Esophagus squamous epithelium (tissue), 5 donors: Measurements from ENCODE around the gene DNAJA4. TPM values are rescaled to one million over a fixed set of nuclear protein-coding genes. Genes with fewer than 3 reads are reported as not detected.
A peak's percentile ranks its signal among the peaks of the same experiment; 100 is the strongest.

Experiments used
- DNase-seq: peaks from one replicate; lab custom pipeline; 2025; lab: John Stamatoyannopoulos, UW
- H3K27ac ChIP-seq, 4 donors: fragments of 200-600 bp; sonication (generic); one replicate each; pipeline ENCODE4 v1.5.1; 2016 to 2019; ENCODE audit warnings: mild to moderate bottlenecking in 1 of 4
- H3K27me3 ChIP-seq, 4 donors: fragments of 200-600 bp; sonication (generic); 1 replicate in 3 of 4; 2 replicates in 1 of 4; pipeline versions ENCODE4 v1.5.1 to v1.6.0; 2017 to 2021; ENCODE audit warnings: antibody characterized with exemption in 1 of 4
- H3K36me3 ChIP-seq, 3 donors: fragments of 200-600 bp; sonication (generic); one replicate each; pipeline ENCODE4 v1.5.1; 2016 to 2019
- H3K4me1 ChIP-seq, 3 donors: fragments of 200-600 bp; sonication (generic); one replicate each; pipeline ENCODE4 v1.5.1; 2017 to 2019
- H3K4me3 ChIP-seq, 4 donors: fragments of 200-600 bp; sonication (generic); 1 replicate in 3 of 4; 2 replicates in 1 of 4; pipeline ENCODE4 v1.5.1; 2016 to 2019; ENCODE audit warnings: mild to moderate bottlenecking in 2 of 4, moderate library complexity in 1 of 4
- H3K9me3 ChIP-seq, 3 donors: fragments of 200-600 bp; sonication (generic); one replicate each; pipeline ENCODE4 v1.5.1; 2016 to 2019
- CTCF ChIP-seq, 6 experiments: fragments of 450-650 bp in 4 of 6; fragments of 200-600 bp in 2 of 6; sonication (generic) in 2 of 6; IDR thresholded peaks; one replicate each; pipeline ENCODE4 v1.5.1; 2016 to 2019; ENCODE audit warnings: antibody characterized with exemption in 6 of 6, mild to moderate bottlenecking in 4 of 6, moderate library complexity in 4 of 6
- POLR2A ChIP-seq, 4 donors: fragments of 450-650 bp; IDR thresholded peaks; one replicate each; pipeline ENCODE4 v1.6.1; 2017; ENCODE audit warnings: antibody characterized with exemption in 4 of 4, mild to moderate bottlenecking in 4 of 4, moderate library complexity in 3 of 4
- WGBS, 2 donors: methylation state at CpG; one replicate each; pipeline ENCODE4 v1.1.5; 2018; 5-methylcytosine and 5-hydroxymethylcytosine counted together
- intact Hi-C: fragments of 100-400 bp; cut with DNase I; formaldehyde crosslinking; loops from one replicate; pipeline ENCODE4 v1.15.0; 2022
- total RNA-seq, 4 donors: library from RNA; depleted of rRNA; stranded (reverse); fragments of >200 nt; gene quantifications; one replicate each; pipeline ENCODE4 v1.1.0, GENCODE V29; 2016
- donor health status: DM: yes; HTN: yes; CAD: no.

The DNAJA4 gene
- total RNA-seq, 4 donors from 2014 or later: 7.9 to 24.0 (median 15.7) TPM

GRCh38 chr15:78315686-78316282, 51.4 kb downstream of the DNAJA4 start:
- no peaks in the 10 kb centered on the region for H3K4me1 ChIP-seq
- H3K4me3 ChIP-seq: no peak overlapping the region
- WGBS, 2 donors: 67 to 78% methylated on average over 7 of the region's 7 CpGs
- no peak overlapping the region for H3K27ac ChIP-seq
- no peaks in the 10 kb centered on the region for H3K9me3 ChIP-seq
- H3K27me3 ChIP-seq: peaks cover 0 to 10% (median 0%) of the 10 kb centered on the region in 4 donors
- TF ChIP-seq POLR2A (IDR thresholded peaks at IDR 0.05) (no peak), CTCF (IDR thresholded peaks at IDR 0.05) (peak in 1 of 6 experiments; percentile 11)
- H3K36me3 ChIP-seq: no peaks in the 10 kb centered on the region
- intact Hi-C loops: no loop called here
- DNase-seq: no peak

- no peak for TF ChIP-seq POLR2A (IDR thresholded peaks at IDR 0.05)
- TF ChIP-seq CTCF (IDR thresholded peaks at IDR 0.05): no peak
- Histone ChIP-seq H3K27me3 (peaks cover 0 to 5% (median 0%) of the 10 kb centered on the region in 4 donors), H3K27ac (no peak overlapping the region), H3K4me3 (no peak overlapping the region), H3K4me1 (no peaks in the 10 kb centered on the region), H3K36me3 (no peaks in the 10 kb centered on the region), H3K9me3 (no peaks in the 10 kb centered on the region)
- intact Hi-C loops: no loop called here
- WGBS, 2 donors: 25 to 64% methylated on average over 4 to 13 of the region's 17 CpGs
- DNase-seq: no peak
These were observed 52.1 kb downstream of the DNAJA4 start for GRCh38 chr15:78316283-78317083.

- peaks cover 0 to 5% (median 0%) of the 10 kb centered on the region in 4 donors for H3K27me3 ChIP-seq
- intact Hi-C loops: no loop called here
- H3K36me3 ChIP-seq: no peaks in the 10 kb centered on the region
- H3K4me3 ChIP-seq: no peak overlapping the region
- H3K9me3 ChIP-seq: no peaks in the 10 kb centered on the region
- WGBS, 2 donors: 57 to 80% methylated on average over 4 to 6 of the region's 8 CpGs
- TF ChIP-seq CTCF (IDR thresholded peaks at IDR 0.05): peak in 1 of 6 experiments; percentile 21
- TF ChIP-seq POLR2A (IDR thresholded peaks at IDR 0.05): no peak
- no peak for DNase-seq
- H3K27ac ChIP-seq: no peak overlapping the region
- H3K4me1 ChIP-seq: no peaks in the 10 kb centered on the region
These were observed 52.9 kb downstream of the DNAJA4 start for GRCh38 chr15:78317145-78317836.

GRCh38 chr15:78319588-78319987, 55.2 kb downstream of the DNAJA4 start:
- H3K9me3 ChIP-seq: no peaks in the 10 kb centered on the region
- no peak for DNase-seq
- 57 to 79% methylated on average over 6 to 8 of the region's 10 CpGs for WGBS, 2 donors
- no peak for TF ChIP-seq CTCF (IDR thresholded peaks at IDR 0.05)
- no peak for TF ChIP-seq POLR2A (IDR thresholded peaks at IDR 0.05)
- no peak overlapping the region for H3K27ac ChIP-seq
- H3K27me3 ChIP-seq: peaks cover 0 to 5% (median 0%) of the 10 kb centered on the region in 4 donors
- no peaks in the 10 kb centered on the region for H3K36me3 ChIP-seq
- H3K4me1 ChIP-seq: no peaks in the 10 kb centered on the region
- intact Hi-C loops: no loop called here
- H3K4me3 ChIP-seq: no peak overlapping the region
